Measurements from ENCODE around the gene KLRC4.
"Not testable (repeated sequence)": the region's sequence is repeated elsewhere in the genome, so short reads cannot be mapped to it uniquely, and the experiment has no call there.

KLRC4 gene

GRCh38 chr12:10388624-10389413 is 20.7 kb downstream of the KLRC4 start:
- Histone ChIP-seq H3K4me1 (ENCODE audit: control insufficient read depth in 2 of 2, insufficient read depth in 2 of 2, low read length in 2 of 2) (no peaks in the 10 kb centered on the region), H3K36me3 (ENCODE audit: control insufficient read depth in 2 of 2, insufficient read depth in 2 of 2, low read length in 2 of 2) (no peaks in the 10 kb centered on the region), H3K27me3 (ENCODE audit: control insufficient read depth in 2 of 2, insufficient read depth in 2 of 2, low read length in 2 of 2) (no peaks in the 10 kb centered on the region), H3K9ac (ENCODE audit: low read depth in 1 of 2, low read length in 2 of 2) (no peak overlapping the region), H3K9me3 (ENCODE audit: control insufficient read depth in 2 of 2, low read length in 2 of 2) (no peaks in the 10 kb centered on the region), H3K27ac (ENCODE audit: low read depth in 2 of 2, low read length in 2 of 2) (no peak overlapping the region), H3K4me3 (ENCODE audit: low read length in 2 of 2) (no peak overlapping the region)

GRCh38 chr12:10387498-10387897 is 22.1 kb downstream of the KLRC4 start:
- H3K9ac ChIP-seq (ENCODE audit: low read depth in 1 of 2, low read length in 2 of 2); H3K4me3 ChIP-seq (ENCODE audit: low read length in 2 of 2); H3K27me3 ChIP-seq (ENCODE audit: control insufficient read depth in 2 of 2, insufficient read depth in 2 of 2, low read length in 2 of 2); H3K4me1 ChIP-seq (ENCODE audit: control insufficient read depth in 2 of 2, insufficient read depth in 2 of 2, low read length in 2 of 2); H3K9me3 ChIP-seq (ENCODE audit: control insufficient read depth in 2 of 2, low read length in 2 of 2); H3K27ac ChIP-seq (ENCODE audit: low read depth in 2 of 2, low read length in 2 of 2); H3K36me3 ChIP-seq (ENCODE audit: control insufficient read depth in 2 of 2, insufficient read depth in 2 of 2, low read length in 2 of 2): not testable (repeated sequence)

- no peaks in the 10 kb centered on the region for H3K27me3 ChIP-seq (ENCODE audit: control insufficient read depth in 2 of 2, insufficient read depth in 2 of 2, low read length in 2 of 2)
- H3K9ac ChIP-seq (ENCODE audit: low read depth in 1 of 2, low read length in 2 of 2) = no peak overlapping the region
- no peaks in the 10 kb centered on the region for H3K9me3 ChIP-seq (ENCODE audit: control insufficient read depth in 2 of 2, low read length in 2 of 2)
- H3K36me3 ChIP-seq (ENCODE audit: control insufficient read depth in 2 of 2, insufficient read depth in 2 of 2, low read length in 2 of 2) = no peaks in the 10 kb centered on the region
- no peak overlapping the region for H3K4me3 ChIP-seq (ENCODE audit: low read length in 2 of 2)
- no peaks in the 10 kb centered on the region for H3K4me1 ChIP-seq (ENCODE audit: control insufficient read depth in 2 of 2, insufficient read depth in 2 of 2, low read length in 2 of 2)
- H3K27ac ChIP-seq (ENCODE audit: low read depth in 2 of 2, low read length in 2 of 2) = no peak overlapping the region
These were observed 22.7 kb downstream of the KLRC4 start for GRCh38 chr12:10386857-10387256.

- Histone ChIP-seq H3K27ac (ENCODE audit: low read depth in 2 of 2, low read length in 2 of 2) (no peak overlapping the region), H3K4me1 (ENCODE audit: control insufficient read depth in 2 of 2, insufficient read depth in 2 of 2, low read length in 2 of 2) (no peaks in the 10 kb centered on the region), H3K27me3 (ENCODE audit: control insufficient read depth in 2 of 2, insufficient read depth in 2 of 2, low read length in 2 of 2) (no peaks in the 10 kb centered on the region), H3K36me3 (ENCODE audit: control insufficient read depth in 2 of 2, insufficient read depth in 2 of 2, low read length in 2 of 2) (no peaks in the 10 kb centered on the region), H3K4me3 (ENCODE audit: low read length in 2 of 2) (no peak overlapping the region), H3K9ac (ENCODE audit: low read depth in 1 of 2, low read length in 2 of 2) (no peak overlapping the region), H3K9me3 (ENCODE audit: control insufficient read depth in 2 of 2, low read length in 2 of 2) (no peaks in the 10 kb centered on the region)
These were observed 24.4 kb downstream of the KLRC4 start for GRCh38 chr12:10385166-10385613.

- no peaks in the 10 kb centered on the region for H3K9me3 ChIP-seq (ENCODE audit: control insufficient read depth in 2 of 2, low read length in 2 of 2)
- no peak overlapping the region for H3K27ac ChIP-seq (ENCODE audit: low read depth in 2 of 2, low read length in 2 of 2)
- no peaks in the 10 kb centered on the region for H3K27me3 ChIP-seq (ENCODE audit: control insufficient read depth in 2 of 2, insufficient read depth in 2 of 2, low read length in 2 of 2)
- H3K4me3 ChIP-seq (ENCODE audit: low read length in 2 of 2) = no peak overlapping the region
- H3K9ac ChIP-seq (ENCODE audit: low read depth in 1 of 2, low read length in 2 of 2) = no peak overlapping the region
- no peaks in the 10 kb centered on the region for H3K36me3 ChIP-seq (ENCODE audit: control insufficient read depth in 2 of 2, insufficient read depth in 2 of 2, low read length in 2 of 2)
- H3K4me1 ChIP-seq (ENCODE audit: control insufficient read depth in 2 of 2, insufficient read depth in 2 of 2, low read length in 2 of 2) = no peaks in the 10 kb centered on the region
These were observed 25.4 kb downstream of the KLRC4 start for GRCh38 chr12:10384191-10384590.

- H3K27ac ChIP-seq (ENCODE audit: low read depth in 2 of 2, low read length in 2 of 2) = peak overlapping the region in 1 of 2 donors; percentile 5
- no peak overlapping the region for H3K4me3 ChIP-seq (ENCODE audit: low read length in 2 of 2)
These were observed 27.5 kb downstream of the KLRC4 start for GRCh38 chr12:10381928-10382628.

GRCh38 chr12:10378737-10379136 is 30.8 kb downstream of the KLRC4 start:
- not testable (repeated sequence) for H3K9ac ChIP-seq (ENCODE audit: low read depth in 1 of 2, low read length in 2 of 2); H3K9me3 ChIP-seq (ENCODE audit: control insufficient read depth in 2 of 2, low read length in 2 of 2); H3K36me3 ChIP-seq (ENCODE audit: control insufficient read depth in 2 of 2, insufficient read depth in 2 of 2, low read length in 2 of 2); H3K4me3 ChIP-seq (ENCODE audit: low read length in 2 of 2); H3K27me3 ChIP-seq (ENCODE audit: control insufficient read depth in 2 of 2, insufficient read depth in 2 of 2, low read length in 2 of 2); H3K27ac ChIP-seq (ENCODE audit: low read depth in 2 of 2, low read length in 2 of 2); H3K4me1 ChIP-seq (ENCODE audit: control insufficient read depth in 2 of 2, insufficient read depth in 2 of 2, low read length in 2 of 2)

More at GRCh38 chr12:10381928-10382628, 27.5 kb downstream of the KLRC4 start:
- H3K4me1 ChIP-seq (ENCODE audit: control insufficient read depth in 2 of 2, insufficient read depth in 2 of 2, low read length in 2 of 2) = no peaks in the 10 kb centered on the region
- H3K36me3 ChIP-seq (ENCODE audit: control insufficient read depth in 2 of 2, insufficient read depth in 2 of 2, low read length in 2 of 2) = no peaks in the 10 kb centered on the region
- H3K27me3 ChIP-seq (ENCODE audit: control insufficient read depth in 2 of 2, insufficient read depth in 2 of 2, low read length in 2 of 2) = no peaks in the 10 kb centered on the region
- no peak overlapping the region for H3K9ac ChIP-seq (ENCODE audit: low read depth in 1 of 2, low read length in 2 of 2)
- no peaks in the 10 kb centered on the region for H3K9me3 ChIP-seq (ENCODE audit: control insufficient read depth in 2 of 2, low read length in 2 of 2)

- no peak overlapping the region for H3K4me3 ChIP-seq (ENCODE audit: low read length in 2 of 2)
- no peaks in the 10 kb centered on the region for H3K9me3 ChIP-seq (ENCODE audit: control insufficient read depth in 2 of 2, low read length in 2 of 2)
- peaks cover 7 to 9% of the 10 kb centered on the region in 2 donors for H3K4me1 ChIP-seq (ENCODE audit: control insufficient read depth in 2 of 2, insufficient read depth in 2 of 2, low read length in 2 of 2)
- no peak overlapping the region for H3K27ac ChIP-seq (ENCODE audit: low read depth in 2 of 2, low read length in 2 of 2)
- no peaks in the 10 kb centered on the region for H3K36me3 ChIP-seq (ENCODE audit: control insufficient read depth in 2 of 2, insufficient read depth in 2 of 2, low read length in 2 of 2)
- H3K9ac ChIP-seq (ENCODE audit: low read depth in 1 of 2, low read length in 2 of 2) = no peak overlapping the region
- H3K27me3 ChIP-seq (ENCODE audit: control insufficient read depth in 2 of 2, insufficient read depth in 2 of 2, low read length in 2 of 2) = no peaks in the 10 kb centered on the region
These were observed 34.9 kb downstream of the KLRC4 start for GRCh38 chr12:10374624-10375018.

- Histone ChIP-seq H3K9ac (ENCODE audit: low read depth in 1 of 2, low read length in 2 of 2) (peak overlapping the region in 1 of 2 donors; percentile 5), H3K27ac (ENCODE audit: low read depth in 2 of 2, low read length in 2 of 2) (peak overlapping the region; percentile 82 to 83), H3K4me3 (ENCODE audit: low read length in 2 of 2) (peak overlapping the region; percentile 0 to 48), H3K36me3 (ENCODE audit: control insufficient read depth in 2 of 2, insufficient read depth in 2 of 2, low read length in 2 of 2) (no peaks in the 10 kb centered on the region), H3K9me3 (ENCODE audit: control insufficient read depth in 2 of 2, low read length in 2 of 2) (no peaks in the 10 kb centered on the region), H3K27me3 (ENCODE audit: control insufficient read depth in 2 of 2, insufficient read depth in 2 of 2, low read length in 2 of 2) (no peaks in the 10 kb centered on the region), H3K4me1 (ENCODE audit: control insufficient read depth in 2 of 2, insufficient read depth in 2 of 2, low read length in 2 of 2) (peaks cover 7 to 9% of the 10 kb centered on the region in 2 donors)
These were observed 37.0 kb downstream of the KLRC4 start for GRCh38 chr12:10372559-10372958.

GRCh38 chr12:10371893-10372535 is 37.5 kb downstream of the KLRC4 start:
- H3K9me3 ChIP-seq (ENCODE audit: control insufficient read depth in 2 of 2, low read length in 2 of 2); H3K27me3 ChIP-seq (ENCODE audit: control insufficient read depth in 2 of 2, insufficient read depth in 2 of 2, low read length in 2 of 2); H3K36me3 ChIP-seq (ENCODE audit: control insufficient read depth in 2 of 2, insufficient read depth in 2 of 2, low read length in 2 of 2); H3K4me1 ChIP-seq (ENCODE audit: control insufficient read depth in 2 of 2, insufficient read depth in 2 of 2, low read length in 2 of 2); H3K9ac ChIP-seq (ENCODE audit: low read depth in 1 of 2, low read length in 2 of 2): not testable (repeated sequence)
- Histone ChIP-seq H3K27ac (ENCODE audit: low read depth in 2 of 2, low read length in 2 of 2) (peak overlapping the region; percentile 82 to 83), H3K4me3 (ENCODE audit: low read length in 2 of 2) (peak overlapping the region; percentile 0 to 48)
